ENCODE data around the gene L2HGDH.
"Not testable (repeated sequence)": the region's sequence is repeated elsewhere in the genome, so short reads cannot be mapped to it uniquely, and the experiment has no call there.

The L2HGDH gene

DNA sequence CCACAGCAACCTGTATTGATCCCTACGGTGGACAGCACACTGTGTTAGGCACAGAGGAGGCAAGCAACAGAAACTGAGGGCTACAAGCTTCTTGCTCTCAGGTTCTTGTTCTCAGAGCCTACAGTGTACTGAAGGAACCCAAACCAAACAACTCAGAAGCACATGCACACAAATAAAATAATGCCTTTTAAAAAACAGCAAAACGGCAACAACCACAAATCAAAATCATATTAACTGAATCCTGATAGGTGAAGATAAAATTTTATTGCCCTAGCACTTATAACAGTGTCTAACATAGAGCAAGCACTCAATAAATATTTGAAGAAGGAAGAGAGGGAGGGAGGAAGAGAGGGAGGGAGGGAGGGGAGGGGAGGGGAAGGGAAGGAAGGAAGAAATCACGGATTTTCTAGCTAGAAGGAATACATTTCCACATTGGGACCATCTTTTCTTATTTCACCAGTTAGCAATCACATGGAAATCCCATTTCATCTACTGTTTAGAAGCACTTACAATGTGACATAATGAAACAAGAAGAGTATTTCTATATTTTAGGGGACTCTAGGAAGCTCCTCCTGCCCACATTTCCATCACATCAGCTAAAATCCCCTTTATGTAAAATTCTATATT lies 27.3 kb upstream of the L2HGDH start:
- no peak for DNase-seq

DNA sequence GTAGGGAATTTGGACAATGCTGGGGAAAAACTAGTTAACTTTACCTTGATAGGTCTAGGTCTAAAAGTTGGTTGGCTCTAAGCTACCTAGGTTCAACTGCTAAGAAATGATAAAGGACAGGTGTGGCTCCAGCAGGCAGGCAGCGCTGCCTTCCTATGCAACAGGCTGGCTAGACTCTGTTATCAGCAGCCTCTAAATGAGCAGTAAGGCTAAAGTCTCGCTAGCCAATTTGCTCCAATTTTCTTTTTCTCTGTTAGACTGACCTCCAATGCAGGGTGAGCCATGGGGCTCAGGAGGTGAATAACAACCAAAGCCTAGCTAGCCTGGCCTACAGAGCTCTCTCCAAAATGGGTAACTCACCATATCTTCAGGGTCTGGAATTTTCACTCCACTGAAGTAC lies 26.6 kb upstream of the L2HGDH start:
- no peak for DNase-seq

DNA sequence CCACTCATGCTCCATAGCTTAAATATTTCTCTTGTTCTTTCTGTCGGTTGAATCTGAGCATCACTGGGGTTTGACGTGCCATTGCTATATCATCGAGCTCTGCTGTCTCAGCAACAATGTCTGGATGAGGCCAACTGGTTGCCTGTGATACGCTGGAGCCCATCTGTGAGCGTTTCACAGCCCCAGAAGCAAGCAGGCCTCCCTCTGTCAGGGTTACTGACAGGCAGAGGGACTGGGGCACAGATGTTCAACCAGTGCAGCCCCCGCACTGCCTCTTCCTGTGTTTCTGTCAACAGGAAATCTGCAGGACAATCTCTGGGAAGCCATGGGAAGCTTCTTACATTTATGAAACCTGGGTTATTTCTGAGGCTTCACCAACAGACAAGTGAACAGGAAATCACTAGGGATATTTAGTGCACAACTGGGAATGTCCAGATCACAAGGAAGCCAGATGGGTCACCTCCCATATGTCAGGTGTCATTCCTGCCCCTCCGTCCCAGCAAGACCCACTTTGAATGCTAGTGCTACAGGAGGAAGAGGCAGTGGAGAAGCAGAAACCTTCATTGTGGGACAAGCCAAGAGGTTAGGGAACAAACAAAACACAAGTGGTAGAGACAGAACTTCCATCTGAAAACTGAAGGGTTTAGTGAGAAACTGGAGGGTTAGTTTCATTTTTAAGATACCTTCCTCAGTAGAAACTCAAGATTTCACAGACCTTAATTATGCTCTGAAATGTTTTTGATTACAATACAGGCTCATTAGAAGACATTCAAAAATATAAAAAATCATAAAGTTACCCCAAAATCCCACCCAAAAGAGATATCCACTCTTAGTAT lies 24.2 kb upstream of the L2HGDH start:
- DNase-seq: no peak

DNA sequence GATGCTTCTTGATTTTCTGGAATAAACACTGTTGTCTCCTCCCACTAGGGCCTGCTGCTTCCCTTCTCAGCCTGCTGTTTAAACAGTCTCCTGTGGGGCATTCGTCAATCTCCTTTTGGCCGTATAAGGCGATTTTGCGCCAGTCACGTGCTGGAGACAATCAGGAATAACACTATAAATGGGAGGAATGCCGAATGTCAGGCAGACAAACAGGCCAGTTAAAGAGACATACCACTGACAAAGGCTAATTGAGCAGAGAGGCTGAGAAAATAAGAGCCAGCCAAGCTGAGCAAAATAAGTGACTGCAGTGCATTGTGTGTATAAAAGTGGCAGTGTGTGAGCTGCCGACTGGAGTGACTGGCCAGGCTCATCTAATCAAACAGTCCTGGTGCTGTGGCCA lies 23.4 kb upstream of the L2HGDH start:
- DNase-seq: no peak

DNA sequence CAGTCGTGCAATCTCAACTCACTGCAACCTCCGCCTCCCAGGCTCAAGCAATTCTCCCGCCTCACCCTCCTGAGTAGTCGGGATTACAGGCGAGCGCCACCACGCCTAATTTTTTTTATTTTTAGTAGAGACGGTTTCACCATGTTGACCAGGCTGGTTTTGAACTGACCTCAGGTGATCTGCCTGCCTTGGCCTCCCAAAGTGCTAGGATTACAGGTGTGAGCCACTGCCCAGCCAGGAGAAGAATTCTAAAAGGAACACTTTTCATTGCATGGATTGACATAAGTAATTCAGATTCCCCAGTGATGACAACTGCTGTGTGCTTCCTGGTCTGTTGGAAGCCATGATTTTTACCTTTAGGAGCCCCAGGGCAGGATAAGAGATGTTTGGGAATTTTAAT lies 22.2 kb upstream of the L2HGDH start:
- no peak for DNase-seq

DNA sequence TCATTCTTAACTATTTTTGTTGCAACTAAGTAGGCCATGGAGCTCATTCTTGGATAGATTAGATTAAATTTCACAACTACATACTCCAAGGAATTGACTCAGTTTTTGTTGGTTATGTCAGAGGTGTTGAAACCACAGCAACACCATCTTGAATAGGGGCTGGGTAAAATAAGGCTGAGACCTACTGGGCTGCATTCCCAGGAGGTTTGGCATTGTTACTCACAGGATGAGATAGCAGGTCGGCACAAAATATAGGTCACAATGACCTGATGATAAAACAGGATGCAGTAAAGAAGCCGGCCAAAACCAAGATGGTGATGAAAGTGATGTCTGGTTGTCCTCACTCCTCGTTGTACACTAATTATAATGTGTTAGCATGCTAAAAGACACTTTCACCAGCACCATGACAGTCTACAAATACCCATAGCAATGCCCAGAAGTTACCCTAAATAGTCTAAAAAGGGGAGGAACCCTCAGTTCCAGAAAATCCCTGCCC lies 21.0 kb upstream of the L2HGDH start:
- no peak for DNase-seq

DNA sequence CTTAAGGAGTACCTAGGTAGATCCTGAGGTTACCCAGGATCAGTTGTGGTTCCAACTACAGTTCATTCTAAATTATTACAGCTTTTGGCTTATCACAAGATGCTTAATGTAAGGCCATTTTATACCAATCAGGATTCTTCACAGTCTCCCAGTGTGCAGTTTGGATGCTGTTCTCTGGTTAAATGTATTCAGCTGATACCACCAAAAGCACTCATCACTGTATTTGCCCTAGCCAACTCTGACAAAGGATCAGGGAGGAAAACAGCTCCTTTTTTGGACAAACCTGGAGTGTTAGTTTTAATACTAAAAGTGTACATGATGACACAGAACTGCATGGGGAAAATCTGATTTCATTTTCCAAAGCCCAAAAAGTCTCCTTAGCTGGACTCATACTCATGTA lies 19.6 kb upstream of the L2HGDH start:
- no peak for DNase-seq

DNA sequence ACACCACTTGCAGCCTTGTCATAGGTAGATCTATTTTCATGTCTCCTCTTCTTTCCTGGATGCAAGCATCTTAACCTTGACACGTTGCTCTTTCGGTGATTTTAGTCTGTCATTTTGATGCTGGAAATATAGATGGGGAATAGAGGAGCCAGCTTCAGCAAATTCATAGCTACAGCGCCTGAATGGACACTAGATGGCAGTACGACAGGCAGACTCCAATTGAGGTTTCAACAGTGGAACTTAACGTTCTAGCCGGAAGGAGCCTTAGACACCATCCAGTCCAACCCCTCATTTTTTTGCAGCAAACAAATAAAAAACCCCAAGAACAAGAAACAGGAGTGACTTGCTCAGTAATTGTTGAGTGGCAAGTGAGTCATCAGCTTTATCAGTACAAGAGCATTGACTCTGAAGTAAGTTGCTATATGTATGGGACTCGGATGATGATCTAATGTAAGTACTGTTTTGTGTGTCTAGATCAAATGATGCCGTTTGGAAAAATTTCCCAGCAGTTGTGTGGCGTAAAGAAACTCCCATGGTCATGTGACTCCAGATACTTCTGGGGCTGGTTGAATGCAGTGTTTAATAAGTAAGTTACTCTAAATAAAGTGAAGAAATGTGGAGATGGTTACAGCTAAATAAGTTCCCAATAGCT lies 9.1 kb upstream of the L2HGDH start:
- DNase-seq: peak; percentile 68

DNA sequence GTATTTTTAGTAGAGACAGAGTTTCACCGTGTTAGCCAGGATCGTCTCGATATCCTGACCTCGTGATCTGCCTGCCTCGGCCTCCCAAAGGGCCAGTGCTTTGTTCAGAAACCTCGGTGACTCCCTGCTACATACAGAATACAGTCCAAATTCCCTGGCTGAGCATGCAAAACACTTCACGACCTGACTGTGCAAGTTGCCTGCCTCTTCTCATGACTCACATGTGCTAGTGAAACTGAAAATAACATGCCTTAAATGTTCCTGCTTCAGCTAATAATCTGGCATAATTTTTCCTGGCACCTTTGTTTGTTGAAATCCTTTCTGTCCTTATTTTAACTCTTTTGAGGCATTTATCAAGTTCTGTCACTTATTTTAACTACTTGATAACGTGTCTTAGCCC lies 8.3 kb upstream of the L2HGDH start:
- peak; percentile 28 for DNase-seq

DNA sequence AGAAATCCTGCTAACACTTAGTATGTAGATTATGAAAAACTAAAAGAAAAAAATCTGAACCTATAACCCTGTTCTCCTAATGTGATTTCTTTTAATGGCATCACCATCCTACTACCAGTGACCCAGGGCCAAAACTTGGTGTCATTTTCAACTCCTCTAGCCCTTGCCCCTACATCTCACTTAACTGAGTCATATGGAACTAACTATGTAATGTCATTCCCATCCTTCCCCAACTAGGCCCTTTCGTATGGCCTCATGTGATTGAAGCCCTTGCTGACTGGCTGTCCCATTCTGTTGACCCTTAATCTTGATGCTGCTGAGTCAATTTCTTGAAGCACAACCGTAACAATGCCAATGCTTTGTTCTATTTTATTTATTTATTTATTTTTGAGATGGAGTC lies 7.7 kb upstream of the L2HGDH start:
- DNase-seq: no peak

DNA sequence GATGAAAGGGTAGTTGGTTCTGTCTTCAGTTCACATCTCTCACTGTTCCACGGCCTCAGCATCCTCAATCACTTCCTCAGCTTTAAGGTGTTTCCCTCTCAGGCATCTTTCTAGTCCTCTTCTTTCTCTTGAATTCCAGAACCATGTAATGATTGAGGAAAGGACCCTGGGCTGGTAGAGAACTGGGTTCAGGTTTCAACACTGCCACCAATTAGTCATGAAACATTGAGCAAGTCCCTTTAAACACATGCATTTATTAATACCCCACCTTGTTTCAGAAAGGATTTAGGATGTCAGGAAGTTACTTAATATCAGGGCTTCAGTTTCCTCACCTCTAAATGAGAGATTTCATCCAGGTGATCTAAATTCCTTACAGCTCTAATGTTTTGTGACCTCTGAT lies 7.3 kb upstream of the L2HGDH start:
- no peak for DNase-seq

DNA sequence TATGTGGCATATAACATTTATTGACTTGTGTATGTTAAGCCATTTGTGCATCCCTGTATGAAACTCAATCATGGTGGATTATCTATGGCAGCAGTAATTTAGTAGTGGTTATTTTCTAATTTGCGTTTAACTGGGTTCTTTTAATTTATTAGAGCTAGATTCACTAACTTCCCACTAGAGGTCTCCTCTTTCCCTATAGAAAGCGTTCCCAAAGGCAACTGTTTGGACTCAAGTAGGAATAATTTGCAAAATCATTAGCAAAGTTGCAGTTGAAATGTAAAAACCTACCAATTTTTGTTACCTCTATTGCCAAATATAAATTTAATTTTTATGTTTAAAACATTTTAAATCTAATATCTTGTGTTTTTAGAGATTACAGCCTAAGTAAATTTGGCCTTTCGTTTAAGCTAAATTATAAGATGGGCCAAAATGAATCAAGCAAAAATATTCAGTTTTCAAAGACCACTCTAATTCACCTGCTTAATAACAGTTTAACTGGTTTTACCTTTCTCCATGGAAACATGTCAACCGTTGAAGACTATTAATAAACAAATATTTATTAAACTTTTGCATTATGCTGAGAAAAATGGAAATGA lies 6.1 kb upstream of the L2HGDH start:
- no peak for DNase-seq

DNA sequence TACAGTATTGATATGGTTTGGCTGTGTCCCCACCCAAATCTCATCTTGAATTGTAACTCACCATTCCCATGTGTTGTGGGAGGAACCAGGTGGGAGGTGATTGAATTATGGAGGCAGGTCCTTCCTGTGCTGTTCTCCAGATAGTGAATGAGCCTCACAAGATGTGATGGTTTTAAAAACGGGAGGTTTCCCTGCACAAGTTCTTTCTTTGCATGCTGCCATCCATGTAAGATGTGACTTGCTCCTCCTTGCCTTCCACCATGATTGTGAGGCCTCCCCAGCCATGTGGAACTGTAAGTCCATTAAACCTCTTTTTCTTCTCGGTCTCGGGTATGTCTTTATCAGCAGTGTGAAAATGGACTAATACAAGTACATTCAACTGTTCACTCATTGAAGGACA lies 2.1 kb upstream of the L2HGDH start:
- DNase-seq: not testable (repeated sequence)

DNA sequence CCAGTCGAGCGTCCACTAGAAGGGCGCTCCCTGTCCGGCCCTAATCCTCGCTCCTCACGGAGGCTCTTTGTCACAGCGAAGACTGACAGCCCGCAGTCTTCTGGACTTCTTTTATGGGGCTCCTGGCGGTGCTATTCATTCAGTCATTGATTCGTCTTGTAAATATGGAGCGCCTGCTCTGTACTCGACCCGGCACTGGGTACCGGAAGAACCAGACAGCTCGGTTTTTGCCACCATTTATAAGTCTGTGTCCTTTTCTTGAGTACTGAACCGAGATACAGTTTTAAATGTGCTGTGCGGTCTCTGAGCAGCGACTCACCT lies 665 bp upstream of the L2HGDH start:
- no peak for DNase-seq

DNA sequence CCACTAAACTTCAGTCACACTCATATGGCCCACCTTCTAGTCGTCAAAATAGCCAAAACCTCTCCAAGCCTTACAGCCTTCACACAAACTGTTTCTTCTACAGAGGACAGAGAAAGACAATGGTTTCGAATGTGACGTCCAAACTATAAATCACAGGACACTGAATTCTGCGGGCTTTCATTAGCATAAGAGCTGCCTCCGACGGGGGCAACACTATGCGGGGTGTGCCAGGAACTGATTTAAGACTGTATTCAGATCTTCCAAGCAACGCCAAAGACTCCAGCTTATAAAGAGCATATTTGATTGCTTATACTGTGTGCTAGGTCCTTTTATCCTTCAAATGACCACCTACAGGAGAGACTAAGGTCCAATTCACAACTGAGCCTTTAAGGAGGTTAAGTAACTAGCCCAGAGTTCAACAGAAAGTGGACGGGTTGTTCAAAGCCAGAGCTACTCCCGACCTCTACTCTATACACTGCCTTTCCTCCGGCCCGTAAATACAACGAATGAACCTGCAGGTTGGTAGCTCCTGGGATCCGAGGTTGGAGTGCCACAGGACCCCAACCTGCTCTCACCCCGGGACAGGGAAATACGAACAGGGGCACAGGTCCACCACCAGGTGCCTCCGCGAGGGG lies 575 bp downstream of the L2HGDH start:
- DNase-seq: peak; percentile 4

DNA sequence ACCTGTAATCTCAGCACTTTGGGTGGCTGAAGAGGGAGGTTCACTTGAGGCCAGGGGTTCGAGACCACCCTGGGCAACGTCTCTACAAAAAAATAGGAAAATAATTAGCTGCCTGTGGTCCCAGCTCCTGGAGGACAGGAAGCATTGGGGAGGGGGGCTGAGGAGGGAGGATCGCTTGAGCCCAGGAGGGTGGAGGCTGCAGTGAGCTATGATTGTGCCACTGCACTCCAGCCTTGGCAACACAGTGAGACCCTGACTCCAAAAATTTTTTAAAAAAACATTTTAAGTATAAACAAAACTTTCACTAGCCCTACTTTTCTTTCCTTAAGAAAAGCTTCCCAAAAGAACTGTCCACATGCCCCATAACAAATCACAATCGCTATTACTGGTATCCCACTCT lies 1.6 kb downstream of the L2HGDH start:
- DNase-seq: no peak

DNA sequence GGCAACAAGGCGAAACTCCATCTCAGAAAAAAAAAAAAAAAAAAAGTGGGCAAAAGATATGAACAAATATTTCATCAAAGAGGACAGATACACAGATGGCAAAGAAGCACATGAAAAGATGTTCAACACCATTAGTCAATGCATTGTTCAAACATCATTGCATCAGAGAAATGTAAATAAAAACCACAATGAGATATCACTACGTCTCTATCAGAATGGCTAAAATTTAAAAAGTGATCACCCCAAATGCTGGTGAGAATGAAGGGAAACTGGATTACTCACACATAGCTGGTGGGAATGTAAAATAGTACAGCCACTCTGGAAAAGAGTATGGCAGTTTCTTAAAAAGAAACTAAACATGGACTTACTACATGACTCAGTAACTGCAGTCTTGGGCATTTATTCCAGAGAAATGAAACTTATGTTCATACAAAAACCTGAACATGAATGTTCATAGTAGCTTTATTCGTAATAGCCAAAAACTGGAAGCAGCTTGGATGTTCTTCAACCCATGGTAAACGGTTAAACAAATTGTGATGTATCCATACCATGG lies 3.6 kb downstream of the L2HGDH start:
- DNase-seq: no peak

DNA sequence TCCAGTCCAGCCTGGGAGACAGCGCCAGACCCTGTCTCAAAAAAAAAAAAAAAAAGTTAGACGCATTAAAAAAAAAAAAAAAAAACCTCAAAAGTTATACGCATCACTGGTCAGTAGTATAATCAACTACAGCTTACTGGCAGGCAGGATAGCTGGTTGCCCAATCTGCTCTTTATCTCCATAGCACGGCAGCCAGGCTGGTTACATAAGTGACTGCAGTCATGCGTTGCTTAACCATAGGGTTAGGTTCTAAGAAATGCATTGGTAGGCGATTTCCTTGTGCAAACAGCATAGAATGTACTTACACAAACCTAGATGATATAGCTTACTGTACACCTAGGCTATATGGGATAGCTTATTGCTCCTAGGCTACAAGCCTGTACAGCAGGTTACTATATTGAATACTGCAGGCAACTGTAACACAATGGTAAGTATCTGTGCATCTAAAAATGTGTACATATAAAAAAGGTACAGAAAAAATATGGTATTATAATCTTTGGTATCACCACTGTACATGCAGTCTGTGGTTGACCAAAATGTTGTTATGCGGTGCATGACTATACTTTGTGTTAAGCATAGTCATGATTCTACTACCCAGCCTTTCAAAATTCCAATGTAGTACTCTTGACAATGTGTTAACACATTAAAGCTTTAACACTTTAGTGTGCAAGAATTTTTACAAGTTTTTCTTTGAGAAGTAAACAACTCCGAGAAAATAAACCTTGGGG lies 8.1 kb downstream of the L2HGDH start:
- no peak for DNase-seq

DNA sequence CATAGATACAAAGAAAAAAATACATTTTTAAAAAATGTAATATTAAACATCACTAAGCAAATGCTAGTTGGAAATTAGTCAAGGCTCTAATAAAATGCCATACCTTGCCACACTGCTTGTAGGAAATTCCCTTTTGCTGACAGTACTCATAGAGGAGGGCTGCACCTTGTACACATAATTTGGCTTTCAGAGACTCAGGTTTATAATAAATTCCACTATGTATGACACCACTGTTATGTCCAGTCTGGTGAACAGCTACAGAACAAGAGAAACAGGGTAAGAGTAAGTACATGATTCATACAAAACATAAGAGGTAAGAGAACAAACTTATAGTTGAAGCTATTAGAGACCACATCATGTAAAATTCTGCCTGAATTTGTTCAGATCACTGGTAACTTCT lies 10.1 kb downstream of the L2HGDH start:
- DNase-seq: no peak

DNA sequence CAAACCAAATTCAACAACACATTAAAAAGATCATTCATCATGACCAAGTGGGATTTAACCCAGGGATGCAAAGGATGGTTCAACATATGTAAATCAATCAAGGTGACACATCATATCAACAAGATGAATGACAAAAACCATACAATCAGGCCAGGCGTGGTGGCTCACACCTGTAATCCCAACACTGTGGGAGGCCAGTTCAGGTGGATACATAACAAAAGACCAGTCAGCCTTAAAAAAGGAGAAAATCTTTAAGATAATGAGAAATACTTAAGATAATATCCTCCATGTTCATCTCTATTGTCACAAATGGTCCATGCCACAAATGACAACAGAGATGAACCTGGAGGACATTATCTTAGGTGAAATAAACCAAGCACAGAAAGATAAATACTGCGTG lies 12.4 kb downstream of the L2HGDH start:
- no peak for DNase-seq

DNA sequence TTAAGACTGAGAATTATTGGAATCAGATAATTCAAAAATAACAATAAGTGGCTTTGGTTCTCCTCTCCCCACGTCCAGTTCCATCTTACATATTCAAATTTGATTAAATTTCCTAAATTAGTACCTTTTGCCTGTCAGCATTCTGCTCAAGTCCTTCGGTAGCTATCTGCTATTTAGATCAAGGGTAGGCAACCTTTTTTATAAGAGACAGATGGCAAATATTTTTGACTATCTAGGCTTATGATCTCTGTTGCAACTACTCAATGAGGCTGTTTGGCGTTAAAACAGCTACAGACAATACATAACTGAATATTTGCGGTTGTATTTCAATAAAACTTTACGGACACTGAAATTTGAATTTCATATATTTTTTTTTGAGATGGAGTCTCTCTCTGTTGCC lies 21.7 kb downstream of the L2HGDH start:
- DNase-seq: no peak

DNA sequence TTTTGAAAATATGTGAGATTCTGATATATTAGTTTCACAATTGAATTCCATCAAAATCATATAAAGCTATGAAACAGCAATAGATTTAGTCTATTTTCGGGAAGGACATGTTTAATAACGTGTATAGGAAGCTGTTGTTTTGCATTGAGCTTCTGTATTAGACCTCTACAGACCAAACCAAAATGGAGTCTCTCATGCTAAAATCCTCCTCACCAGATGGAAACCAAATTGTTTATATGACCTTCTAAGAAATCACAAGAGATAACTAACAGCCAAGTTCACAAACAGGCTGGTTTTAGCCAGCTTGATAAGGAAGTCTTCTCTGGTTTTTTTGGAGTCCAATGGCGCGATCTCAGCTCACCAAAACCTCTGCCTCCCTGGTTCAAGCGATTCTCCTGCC lies 23.9 kb downstream of the L2HGDH start:
- DNase-seq: no peak

All from stimulated activated CD4-positive, alpha-beta T cell treated with anti-CD3 and anti-CD28 coated beads, Interleukin-15, amount 100 ng/mL, for 24 hours (primary cell).